Skin epidermis (tissue), 12 donors: ENCODE results near the gene NFE2L3.
"Not testable (repeated sequence)": the region's sequence is repeated elsewhere in the genome, so short reads cannot be mapped to it uniquely, and the experiment has no call there.

ENCODE experiments used
- H3K27ac ChIP-seq, 21 experiments: fragments of 200-600 bp; sonication (generic) in 11 of 21; one replicate each; pipeline ENCODE4 v1.5.0; 2020; ENCODE audit warnings: mild to moderate bottlenecking in 3 of 21, inconsistent platforms in 2 of 21, moderate library complexity in 2 of 21
- H3K4me3 ChIP-seq, 7 experiments: fragments of 200-600 bp; sonication (generic) in 2 of 7; one replicate each; pipeline ENCODE4 v1.5.0; 2020; ENCODE audit warnings: inconsistent platforms in 2 of 7, mild to moderate bottlenecking in 2 of 7, moderate library complexity in 1 of 7

Gene NFE2L3

GRCh38 chr7:26145238-26145637 is 6.8 kb upstream of the NFE2L3 start:
- H3K27ac ChIP-seq: no peak overlapping the region

GRCh38 chr7:26147030-26147429 is 5.0 kb upstream of the NFE2L3 start:
- H3K27ac ChIP-seq: no peak overlapping the region
- H3K4me3 ChIP-seq: no peak overlapping the region

More at GRCh38 chr7:26145238-26145637, 6.8 kb upstream of the NFE2L3 start:
- H3K4me3 ChIP-seq: no peak overlapping the region

GRCh38 chr7:26147646-26148306 is 4.2 kb upstream of the NFE2L3 start:
- H3K4me3 ChIP-seq, H3K27ac ChIP-seq: not testable (repeated sequence)

GRCh38 chr7:26148307-26148700 is 3.7 kb upstream of the NFE2L3 start:
- not testable (repeated sequence) for H3K4me3 ChIP-seq, H3K27ac ChIP-seq

GRCh38 chr7:26149391-26149977 is 2.5 kb upstream of the NFE2L3 start:
- Histone ChIP-seq H3K4me3 (no peak overlapping the region), H3K27ac (no peak overlapping the region)

GRCh38 chr7:26151096-26151495 is 902 bp upstream of the NFE2L3 start:
- peak overlapping the region in 1 of 21 experiments; percentile 83 for H3K27ac ChIP-seq
- no peak overlapping the region for H3K4me3 ChIP-seq

GRCh38 chr7:26151650-26151952 is 397 bp upstream of the NFE2L3 start:
- Histone ChIP-seq H3K4me3 (peak overlapping the region; percentile 43 to 74 (median 64)), H3K27ac (peak overlapping the region in 14 of 21 experiments; percentile 43 to 83 (median 72))

- peak overlapping the region; percentile 43 to 74 (median 64) for H3K4me3 ChIP-seq
- peak overlapping the region; percentile 27 to 83 (median 67) for H3K27ac ChIP-seq
Observed at GRCh38 chr7:26152782-26153240, 813 bp downstream of the NFE2L3 start.

GRCh38 chr7:26153241-26153822 is 1.3 kb downstream of the NFE2L3 start:
- peak overlapping the region in 19 of 21 experiments; percentile 27 to 83 (median 69) for H3K27ac ChIP-seq

GRCh38 chr7:26153823-26154783 is 2.1 kb downstream of the NFE2L3 start:
- Histone ChIP-seq H3K27ac (peak overlapping the region in 16 of 21 experiments; percentile 1 to 83 (median 72)), H3K4me3 (peak overlapping the region in 6 of 7 experiments; percentile 43 to 74 (median 66))

More at GRCh38 chr7:26153241-26153822, 1.3 kb downstream of the NFE2L3 start:
- H3K4me3 ChIP-seq: peak overlapping the region; percentile 43 to 74 (median 64)

- Histone ChIP-seq H3K27ac (peak overlapping the region in 14 of 21 experiments; percentile 10 to 83 (median 41)), H3K4me3 (peak overlapping the region in 1 of 7 experiments; percentile 12)
Observed at GRCh38 chr7:26155531-26156375, 3.8 kb downstream of the NFE2L3 start.

GRCh38 chr7:26156451-26157420 is 4.7 kb downstream of the NFE2L3 start:
- Histone ChIP-seq H3K27ac (peak overlapping the region in 17 of 21 experiments; percentile 3 to 83 (median 64)), H3K4me3 (peak overlapping the region in 1 of 7 experiments; percentile 12)

- peak overlapping the region in 4 of 21 experiments; percentile 18 to 83 (median 77) for H3K27ac ChIP-seq
- H3K4me3 ChIP-seq: no peak overlapping the region
Observed at GRCh38 chr7:26157520-26158105, 5.6 kb downstream of the NFE2L3 start.

- no peak overlapping the region for H3K4me3 ChIP-seq
- no peak overlapping the region for H3K27ac ChIP-seq
Observed at GRCh38 chr7:26159243-26159642, 7.2 kb downstream of the NFE2L3 start.

- no peak overlapping the region for H3K27ac ChIP-seq
Observed at GRCh38 chr7:26160896-26161295, 8.9 kb downstream of the NFE2L3 start.

GRCh38 chr7:26162431-26162830 is 10.4 kb downstream of the NFE2L3 start:
- Histone ChIP-seq H3K27ac (no peak overlapping the region), H3K4me3 (no peak overlapping the region)

More at GRCh38 chr7:26160896-26161295, 8.9 kb downstream of the NFE2L3 start:
- no peak overlapping the region for H3K4me3 ChIP-seq

- H3K4me3 ChIP-seq, H3K27ac ChIP-seq: not testable (repeated sequence)
Observed at GRCh38 chr7:26163804-26164203, 11.8 kb downstream of the NFE2L3 start.
